ENCODE measurements around the gene LY86.

DNA sequence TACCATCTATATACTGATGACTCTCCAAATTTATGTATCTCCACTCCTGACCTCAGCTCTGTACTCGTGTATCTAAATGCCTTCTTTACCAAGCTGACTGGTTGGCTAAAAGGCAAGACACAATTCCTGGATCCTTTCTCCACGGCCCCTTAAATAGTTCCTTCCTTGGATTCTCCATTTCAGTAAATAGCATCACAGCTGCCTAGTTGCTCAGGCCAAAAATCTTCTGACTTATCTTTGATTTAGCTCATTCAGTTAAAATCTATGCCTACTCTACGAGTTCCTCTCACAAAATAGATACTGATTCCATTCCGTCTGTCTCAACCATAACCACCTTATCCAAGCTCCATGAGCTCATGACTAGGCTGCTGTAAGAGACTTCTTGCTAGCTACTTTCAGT, 49.5 kb upstream of the LY86 start:
- TF ChIP-seq POLR2A (IDR thresholded peaks at IDR 0.05) = no peak
- TF ChIP-seq, protein P1, sequence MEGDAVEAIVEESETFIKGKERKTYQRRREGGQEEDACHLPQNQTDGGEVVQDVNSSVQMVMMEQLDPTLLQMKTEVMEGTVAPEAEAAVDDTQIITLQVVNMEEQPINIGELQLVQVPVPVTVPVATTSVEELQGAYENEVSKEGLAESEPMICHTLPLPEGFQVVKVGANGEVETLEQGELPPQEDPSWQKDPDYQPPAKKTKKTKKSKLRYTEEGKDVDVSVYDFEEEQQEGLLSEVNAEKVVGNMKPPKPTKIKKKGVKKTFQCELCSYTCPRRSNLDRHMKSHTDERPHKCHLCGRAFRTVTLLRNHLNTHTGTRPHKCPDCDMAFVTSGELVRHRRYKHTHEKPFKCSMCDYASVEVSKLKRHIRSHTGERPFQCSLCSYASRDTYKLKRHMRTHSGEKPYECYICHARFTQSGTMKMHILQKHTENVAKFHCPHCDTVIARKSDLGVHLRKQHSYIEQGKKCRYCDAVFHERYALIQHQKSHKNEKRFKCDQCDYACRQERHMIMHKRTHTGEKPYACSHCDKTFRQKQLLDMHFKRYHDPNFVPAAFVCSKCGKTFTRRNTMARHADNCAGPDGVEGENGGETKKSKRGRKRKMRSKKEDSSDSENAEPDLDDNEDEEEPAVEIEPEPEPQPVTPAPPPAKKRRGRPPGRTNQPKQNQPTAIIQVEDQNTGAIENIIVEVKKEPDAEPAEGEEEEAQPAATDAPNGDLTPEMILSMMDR (IDR thresholded peaks at IDR 0.05) = no peak

Data from thyroid gland (tissue), 4 donors.